ENCODE data around the gene AGPS.

- TF ChIP-seq, protein P1, sequence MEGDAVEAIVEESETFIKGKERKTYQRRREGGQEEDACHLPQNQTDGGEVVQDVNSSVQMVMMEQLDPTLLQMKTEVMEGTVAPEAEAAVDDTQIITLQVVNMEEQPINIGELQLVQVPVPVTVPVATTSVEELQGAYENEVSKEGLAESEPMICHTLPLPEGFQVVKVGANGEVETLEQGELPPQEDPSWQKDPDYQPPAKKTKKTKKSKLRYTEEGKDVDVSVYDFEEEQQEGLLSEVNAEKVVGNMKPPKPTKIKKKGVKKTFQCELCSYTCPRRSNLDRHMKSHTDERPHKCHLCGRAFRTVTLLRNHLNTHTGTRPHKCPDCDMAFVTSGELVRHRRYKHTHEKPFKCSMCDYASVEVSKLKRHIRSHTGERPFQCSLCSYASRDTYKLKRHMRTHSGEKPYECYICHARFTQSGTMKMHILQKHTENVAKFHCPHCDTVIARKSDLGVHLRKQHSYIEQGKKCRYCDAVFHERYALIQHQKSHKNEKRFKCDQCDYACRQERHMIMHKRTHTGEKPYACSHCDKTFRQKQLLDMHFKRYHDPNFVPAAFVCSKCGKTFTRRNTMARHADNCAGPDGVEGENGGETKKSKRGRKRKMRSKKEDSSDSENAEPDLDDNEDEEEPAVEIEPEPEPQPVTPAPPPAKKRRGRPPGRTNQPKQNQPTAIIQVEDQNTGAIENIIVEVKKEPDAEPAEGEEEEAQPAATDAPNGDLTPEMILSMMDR (IDR thresholded peaks at IDR 0.05; ENCODE audit: low read depth, low read length, missing input control): no peak
- TF ChIP-seq ATF3 (IDR thresholded peaks at IDR 0.05) (no peak), YY1 (IDR thresholded peaks at IDR 0.05) (peak; percentile 95), RAD21 (IDR thresholded peaks at IDR 0.05) (peak in 1 of 2 donors; percentile 8), FOXA2 (IDR thresholded peaks at IDR 0.05) (no peak), JUND (IDR thresholded peaks at IDR 0.05) (no peak), GABPA (IDR thresholded peaks at IDR 0.05 in 1 of 2, conservative IDR thresholded peaks at IDR 0.05 in 1 of 2) (peak; percentile 76 to 91), SP1 (IDR thresholded peaks at IDR 0.05) (peak; percentile 13)
- TF ChIP-seq, protein P2, sequence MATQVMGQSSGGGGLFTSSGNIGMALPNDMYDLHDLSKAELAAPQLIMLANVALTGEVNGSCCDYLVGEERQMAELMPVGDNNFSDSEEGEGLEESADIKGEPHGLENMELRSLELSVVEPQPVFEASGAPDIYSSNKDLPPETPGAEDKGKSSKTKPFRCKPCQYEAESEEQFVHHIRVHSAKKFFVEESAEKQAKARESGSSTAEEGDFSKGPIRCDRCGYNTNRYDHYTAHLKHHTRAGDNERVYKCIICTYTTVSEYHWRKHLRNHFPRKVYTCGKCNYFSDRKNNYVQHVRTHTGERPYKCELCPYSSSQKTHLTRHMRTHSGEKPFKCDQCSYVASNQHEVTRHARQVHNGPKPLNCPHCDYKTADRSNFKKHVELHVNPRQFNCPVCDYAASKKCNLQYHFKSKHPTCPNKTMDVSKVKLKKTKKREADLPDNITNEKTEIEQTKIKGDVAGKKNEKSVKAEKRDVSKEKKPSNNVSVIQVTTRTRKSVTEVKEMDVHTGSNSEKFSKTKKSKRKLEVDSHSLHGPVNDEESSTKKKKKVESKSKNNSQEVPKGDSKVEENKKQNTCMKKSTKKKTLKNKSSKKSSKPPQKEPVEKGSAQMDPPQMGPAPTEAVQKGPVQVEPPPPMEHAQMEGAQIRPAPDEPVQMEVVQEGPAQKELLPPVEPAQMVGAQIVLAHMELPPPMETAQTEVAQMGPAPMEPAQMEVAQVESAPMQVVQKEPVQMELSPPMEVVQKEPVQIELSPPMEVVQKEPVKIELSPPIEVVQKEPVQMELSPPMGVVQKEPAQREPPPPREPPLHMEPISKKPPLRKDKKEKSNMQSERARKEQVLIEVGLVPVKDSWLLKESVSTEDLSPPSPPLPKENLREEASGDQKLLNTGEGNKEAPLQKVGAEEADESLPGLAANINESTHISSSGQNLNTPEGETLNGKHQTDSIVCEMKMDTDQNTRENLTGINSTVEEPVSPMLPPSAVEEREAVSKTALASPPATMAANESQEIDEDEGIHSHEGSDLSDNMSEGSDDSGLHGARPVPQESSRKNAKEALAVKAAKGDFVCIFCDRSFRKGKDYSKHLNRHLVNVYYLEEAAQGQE (IDR thresholded peaks at IDR 0.05): no peak
Measured at GRCh38 chr2:177552422-177553175, 160.0 kb downstream of the AGPS start.
